Stimulated activated CD8-positive, alpha-beta memory T cell treated with anti-CD3 and anti-CD28 coated beads, Interleukin-15, amount 100 ng/mL, for 48 hours (primary cell): ENCODE results near the gene MEX3A.
"Not testable (repeated sequence)": the region's sequence is repeated elsewhere in the genome, so short reads cannot be mapped to it uniquely, and the experiment has no call there.

Experiments used
- DNase-seq, 2 donors: peaks; one replicate each; pipeline ENCODE4 v3.0.0-alpha.2; 2020; ENCODE audit warnings: low read depth in 2 of 2

Gene MEX3A

DNA sequence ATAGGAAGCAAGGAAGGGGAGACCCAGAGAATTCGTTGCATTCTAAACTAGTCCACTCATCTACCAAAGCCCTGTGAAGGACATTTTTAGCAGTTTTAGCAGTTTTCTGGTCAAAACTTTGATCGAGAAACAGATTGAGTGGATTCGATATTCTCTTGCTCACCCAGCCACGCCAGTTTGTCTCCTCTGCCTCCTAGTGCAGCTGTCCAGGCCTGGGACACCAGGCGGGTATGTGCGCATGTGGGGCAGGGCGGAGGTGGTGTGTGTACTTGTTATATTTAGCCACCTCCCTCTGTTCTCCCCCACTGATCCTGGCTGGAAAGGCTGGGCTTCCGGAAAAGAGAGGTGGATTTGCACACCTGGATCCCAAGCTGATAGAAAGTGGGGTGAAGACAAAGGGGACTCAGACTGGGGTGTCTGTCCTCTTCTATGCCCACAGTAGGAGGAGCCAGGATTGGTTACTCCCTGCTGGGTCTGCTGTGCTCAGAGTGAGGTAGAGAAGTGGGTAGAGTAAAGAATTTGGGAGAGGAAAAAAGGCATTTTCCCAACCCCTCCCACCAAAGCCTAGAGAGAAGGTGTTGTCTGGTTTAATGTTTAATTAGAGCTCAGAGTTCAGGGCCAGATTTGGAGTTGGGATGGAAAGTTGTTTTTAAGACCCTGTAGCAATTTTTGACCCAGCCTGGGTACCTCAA, 36.1 kb upstream of the MEX3A start:
- no peak for DNase-seq

DNA sequence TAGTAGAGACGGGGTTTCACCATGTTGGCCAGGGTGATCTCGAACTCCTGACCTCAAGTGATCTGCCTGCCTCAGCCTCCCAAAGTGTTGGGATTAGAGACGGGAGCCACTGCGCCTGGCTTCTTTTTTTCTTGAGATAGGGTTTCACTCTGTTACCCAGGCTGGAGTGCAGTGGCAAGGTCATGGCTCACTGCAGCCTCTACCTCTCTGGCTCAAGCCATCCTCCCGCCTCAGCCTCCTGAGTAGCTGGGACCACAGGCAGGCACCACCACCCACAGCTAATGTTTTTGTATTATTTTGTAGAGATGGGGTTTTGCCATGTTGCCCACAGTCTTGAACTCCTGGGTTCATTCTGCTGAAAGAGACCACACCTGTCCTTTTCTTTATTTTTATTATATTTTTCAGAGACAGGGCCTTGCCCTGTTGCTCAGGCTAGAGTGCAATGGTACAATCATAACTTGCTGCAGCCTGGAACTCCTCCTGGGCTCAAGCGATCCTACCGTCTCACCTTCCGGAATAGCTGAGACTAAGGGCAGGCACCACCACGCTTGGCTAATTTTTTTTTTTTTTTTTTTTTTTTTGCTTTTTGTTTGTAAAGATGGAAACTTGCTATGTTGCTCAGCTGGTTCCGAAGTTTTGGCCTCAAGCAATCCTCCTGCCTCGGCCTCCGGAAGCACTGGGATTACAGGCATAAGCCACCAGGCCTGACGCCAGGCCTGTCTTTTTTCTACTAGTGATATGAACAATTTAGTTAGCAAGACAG, 35.3 kb upstream of the MEX3A start:
- DNase-seq: no peak

DNA sequence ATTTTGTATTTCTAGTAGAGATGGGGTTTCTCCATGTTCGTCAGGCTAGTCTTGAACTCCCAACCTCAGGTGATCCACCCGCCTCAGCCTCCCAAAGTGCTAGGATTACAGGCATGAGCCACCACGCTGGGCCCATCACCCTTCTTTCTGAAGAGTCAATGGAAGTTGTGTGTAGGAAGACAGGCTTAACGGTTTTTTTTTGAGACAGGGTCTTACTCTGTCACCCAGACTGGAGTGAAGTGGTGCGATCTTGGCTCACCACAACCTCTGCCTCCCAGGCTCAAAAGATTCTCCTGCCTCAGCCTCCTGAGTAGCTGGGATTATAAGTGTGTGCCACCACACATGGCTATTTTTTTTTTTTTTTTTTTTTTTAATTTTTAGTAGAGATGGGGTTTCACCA, 34.5 kb upstream of the MEX3A start:
- not testable (repeated sequence) for DNase-seq

DNA sequence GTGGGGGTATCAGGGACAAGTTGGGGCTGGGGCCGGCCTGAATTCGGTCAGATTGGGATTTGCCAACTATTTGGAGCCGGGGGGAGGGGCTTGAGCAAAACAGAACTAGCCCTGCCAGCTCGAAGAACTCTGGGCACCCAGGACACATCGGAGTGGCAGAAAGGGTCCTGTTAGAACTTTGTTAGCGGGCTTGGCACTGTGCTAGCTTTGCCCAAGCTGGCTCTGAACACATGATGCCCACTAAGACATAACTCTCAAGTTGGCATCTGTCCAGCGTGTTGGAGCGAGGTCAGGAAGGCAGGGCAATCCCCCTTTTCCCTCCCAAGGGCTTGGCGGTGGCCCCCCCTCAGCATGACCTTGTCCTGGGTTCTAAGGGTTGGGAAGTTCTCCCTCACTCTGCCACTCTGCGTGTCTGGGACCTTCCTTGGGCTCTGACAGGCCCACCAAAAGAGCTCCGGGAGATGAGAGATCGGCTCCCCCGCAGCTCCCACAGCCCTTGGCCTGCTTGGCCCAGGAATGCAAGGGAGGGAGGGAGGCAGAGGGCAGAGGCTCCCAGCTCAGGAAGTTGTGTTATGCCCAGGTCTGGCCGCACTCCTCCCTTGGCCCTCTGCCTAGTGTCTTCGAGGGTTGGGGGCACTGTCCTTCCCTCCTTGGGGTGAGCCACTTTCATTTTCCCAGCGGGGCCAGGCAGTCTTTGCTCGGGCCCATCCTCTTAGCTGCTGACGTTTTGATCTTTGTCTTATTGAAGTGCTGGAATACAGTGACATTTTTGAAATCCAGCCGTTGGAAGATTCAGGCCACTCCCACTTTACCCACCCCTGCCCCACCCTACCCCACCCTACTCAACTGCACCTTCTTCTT, 33.5 kb upstream of the MEX3A start:
- no peak for DNase-seq

DNA sequence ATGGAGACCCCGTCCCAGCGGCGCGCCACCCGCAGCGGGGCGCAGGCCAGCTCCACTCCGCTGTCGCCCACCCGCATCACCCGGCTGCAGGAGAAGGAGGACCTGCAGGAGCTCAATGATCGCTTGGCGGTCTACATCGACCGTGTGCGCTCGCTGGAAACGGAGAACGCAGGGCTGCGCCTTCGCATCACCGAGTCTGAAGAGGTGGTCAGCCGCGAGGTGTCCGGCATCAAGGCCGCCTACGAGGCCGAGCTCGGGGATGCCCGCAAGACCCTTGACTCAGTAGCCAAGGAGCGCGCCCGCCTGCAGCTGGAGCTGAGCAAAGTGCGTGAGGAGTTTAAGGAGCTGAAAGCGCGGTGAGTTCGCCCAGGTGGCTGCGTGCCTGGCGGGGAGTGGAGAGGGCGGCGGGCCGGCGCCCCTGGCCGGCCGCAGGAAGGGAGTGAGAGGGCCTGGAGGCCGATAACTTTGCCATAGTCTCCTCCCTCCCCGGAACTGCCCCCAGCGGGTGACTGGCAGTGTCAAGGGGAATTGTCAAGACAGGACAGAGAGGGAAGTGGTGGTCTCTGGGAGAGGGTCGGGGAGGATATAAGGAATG, 32.8 kb upstream of the MEX3A start:
- no peak for DNase-seq

DNA sequence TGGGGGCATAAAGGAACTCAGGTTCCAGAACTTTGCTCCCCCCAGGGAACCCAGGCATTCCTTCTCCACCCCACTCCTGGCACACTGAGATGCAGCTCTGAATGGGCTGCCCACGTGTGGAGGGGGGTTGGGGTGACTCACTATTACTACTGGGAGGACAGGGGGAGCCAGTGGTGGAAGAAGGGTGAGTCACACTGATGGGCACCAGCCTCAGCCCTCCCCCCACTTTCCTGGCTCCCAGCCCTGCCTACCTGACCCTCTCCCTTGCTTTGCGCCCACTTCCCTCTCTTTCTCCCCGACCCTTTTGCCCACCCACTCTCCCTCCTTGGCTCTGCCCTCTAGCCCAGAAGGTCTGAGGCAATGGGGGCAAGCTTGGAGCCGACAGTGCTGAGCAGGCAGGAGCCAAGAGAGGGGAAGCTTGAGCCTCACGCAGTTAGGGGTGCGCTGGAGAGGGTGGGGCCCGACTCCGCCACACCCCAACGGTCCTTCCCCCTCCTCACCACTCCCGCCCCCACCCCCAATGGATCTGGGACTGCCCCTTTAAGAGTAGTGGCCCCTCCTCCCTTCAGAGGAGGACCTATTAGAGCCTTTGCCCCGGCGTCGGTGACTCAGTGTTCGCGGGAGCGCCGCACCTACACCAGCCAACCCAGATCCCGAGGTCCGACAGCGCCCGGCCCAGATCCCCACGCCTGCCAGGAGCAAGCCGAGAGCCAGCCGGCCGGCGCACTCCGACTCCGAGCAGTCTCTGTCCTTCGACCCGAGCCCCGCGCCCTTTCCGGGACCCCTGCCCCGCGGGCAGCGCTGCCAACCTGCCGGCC, 32.0 kb upstream of the MEX3A start, which contains the start of gene LMNA:
Gene LMNA (plus strand): TSS at position 611 of the 818 bp plus-strand sequence. CDS start 208 bp downstream, outside the sequence.
- DNase-seq: peak; percentile 76 to 77

DNA sequence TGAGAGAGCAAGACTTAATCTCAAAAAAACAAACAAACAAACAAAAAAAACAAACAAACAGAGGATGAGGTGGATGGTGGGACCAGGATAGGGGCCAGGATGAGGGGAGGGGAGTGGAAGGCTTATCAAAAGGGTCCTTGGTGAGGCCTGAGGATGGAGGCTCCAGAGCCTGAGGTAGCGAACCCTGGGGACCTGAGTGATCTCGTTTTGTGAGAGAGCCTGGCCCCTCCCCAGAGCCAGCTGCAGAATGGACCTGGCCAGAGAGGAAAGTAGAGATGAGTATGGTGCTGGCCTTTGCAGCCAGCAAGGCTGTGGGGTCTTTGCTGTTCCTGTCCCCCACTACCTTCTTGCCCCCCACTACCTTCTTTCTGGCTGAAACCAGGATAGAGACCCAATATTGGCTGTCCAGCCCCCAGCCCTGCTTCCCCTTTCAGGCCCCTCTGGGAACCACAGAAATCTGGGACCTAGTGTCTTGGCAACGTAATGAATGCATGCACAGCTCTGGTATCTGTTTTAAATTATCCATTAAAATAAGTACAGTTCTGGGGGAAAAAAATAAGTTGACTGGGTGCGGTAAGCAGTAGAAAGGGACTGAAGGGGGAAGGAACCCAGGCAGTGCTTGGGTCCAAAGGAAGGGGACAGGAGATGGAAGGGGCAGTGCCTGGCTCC, 31.2 kb upstream of the MEX3A start:
- DNase-seq: no peak

DNA sequence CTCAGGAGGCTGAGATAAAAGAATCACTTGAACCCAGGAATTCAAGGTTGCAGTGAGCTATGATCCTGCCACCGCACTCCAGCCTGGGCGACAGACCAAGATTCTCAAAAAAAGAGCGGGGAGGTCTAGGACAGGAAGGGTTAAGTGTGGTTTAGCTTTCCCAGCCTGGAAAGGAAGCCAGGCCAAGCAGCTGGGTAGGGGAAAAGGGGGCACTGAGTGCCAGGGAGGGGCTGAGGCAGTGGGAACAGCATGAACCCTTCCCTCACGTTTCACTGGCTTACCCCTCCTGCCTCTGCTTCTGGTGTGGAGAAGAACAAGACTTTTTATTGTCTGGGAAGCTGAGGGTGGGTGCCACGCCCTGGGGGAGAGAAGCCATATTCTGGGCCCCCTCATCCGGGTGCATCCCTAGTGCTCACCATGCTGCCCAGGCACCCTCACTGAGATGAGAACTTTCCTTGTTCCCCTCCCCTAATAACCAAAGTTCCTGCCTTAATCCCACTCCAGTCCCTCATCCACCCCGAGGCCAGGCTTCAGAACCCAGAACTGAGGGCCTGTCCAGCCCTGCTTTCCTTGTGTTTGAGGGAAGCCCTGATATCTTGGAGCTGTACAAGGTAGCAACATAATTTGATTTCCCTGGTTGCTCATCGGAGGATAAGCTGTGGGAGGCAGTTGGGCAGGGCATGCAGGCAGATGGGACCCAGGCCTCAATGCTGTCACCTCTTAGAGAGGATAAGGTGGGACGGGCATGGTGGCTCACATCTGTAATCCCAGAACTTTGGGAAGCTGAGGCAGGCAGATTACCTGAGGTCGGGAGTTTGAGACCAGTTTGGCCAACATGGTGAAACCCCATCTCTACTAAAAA, 30.2 kb upstream of the MEX3A start:
- no peak for DNase-seq

DNA sequence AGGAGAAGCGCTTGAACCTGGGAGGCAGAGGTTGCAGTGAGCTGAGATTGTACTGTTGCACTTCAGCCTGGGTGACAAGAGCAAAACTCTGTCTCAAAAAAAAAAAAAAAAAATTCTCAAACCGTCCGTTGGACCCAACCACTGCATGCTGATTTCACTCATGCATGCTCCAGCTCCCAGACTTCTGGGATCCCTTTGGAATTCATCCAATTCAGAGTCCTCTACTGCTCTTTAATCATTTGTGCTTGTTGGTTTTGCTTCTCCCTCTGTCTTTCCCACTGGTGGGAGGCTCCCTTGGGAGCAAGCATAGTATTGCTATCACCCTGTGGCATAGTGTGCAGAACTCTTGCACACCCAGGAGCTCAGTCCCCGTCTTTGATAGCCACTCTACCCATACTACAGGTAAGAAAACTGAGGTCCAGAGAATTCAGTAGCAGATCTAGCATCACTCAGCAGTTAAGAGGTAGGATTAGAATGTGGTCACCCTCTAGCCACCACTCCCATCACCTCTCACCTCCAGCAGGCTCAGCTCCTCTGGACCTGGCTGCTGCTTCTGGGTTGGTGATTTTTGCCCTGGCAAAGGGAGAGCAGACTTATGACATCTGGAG, 29.2 kb upstream of the MEX3A start:
- no peak for DNase-seq

DNA sequence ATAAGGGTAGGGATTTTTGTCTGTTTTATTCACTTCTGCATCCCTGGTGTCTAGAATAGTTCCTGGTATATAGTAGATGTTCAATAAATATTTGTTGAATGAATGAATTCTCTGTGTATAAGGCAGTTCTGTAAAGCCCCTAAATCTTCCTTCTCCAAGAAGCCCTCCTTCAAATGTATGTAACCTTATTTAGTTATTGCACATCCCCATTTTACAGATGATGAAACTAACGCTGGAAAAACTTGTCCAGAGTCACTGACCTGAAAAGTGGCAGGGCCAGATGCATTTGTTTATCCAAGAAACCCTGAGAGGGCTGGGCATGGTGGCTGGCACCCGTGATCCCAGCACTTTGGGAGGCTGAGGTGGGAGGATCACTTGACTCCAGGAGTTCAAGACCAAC, 28.0 kb upstream of the MEX3A start:
- DNase-seq: no peak

DNA sequence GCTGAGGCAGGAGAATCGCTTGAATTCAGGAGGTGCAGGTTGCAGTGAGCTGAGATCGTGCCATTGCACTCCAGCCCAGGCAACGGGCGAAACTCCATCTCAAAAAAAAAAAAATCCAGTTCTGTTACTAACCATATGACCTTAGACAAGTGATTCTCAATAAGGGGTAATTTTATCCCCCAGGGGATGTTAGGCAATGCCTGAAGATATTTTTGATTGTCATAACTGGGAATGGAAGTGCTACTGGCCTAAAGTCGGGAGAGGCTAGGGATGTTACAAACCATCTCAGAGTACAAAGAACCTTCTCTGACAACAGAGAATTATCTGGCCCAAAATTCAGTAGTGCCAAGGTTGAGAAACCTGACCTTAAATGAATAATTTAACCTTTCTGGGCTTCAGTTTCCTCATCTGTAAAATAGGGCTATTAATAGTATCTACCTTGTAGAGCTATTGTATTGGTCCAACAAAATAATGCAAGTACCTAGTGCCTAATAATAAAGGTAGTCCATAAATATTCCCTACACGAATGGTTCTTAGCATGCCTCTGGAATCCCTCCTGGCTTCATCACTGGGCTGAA, 26.5 kb upstream of the MEX3A start:
- no peak for DNase-seq

DNA sequence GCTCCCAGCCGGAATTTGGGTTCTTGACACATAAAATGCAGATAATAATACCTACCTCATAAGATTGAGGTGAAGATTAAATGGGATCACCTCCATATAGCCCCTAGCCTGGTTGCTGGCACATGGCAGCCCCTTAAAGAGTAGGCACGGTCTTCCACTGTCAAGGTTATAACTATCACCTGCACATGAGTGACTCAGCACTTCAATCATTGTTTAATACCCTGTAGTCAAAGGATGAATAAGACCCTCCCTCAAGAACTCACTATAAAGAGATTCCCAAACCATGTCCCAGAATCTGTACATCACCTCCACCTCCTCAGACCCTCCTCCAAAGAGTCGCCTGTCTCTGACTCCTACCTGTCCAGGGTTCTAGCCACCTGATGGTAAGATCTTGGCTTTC, 25.8 kb upstream of the MEX3A start:
- DNase-seq: no peak

DNA sequence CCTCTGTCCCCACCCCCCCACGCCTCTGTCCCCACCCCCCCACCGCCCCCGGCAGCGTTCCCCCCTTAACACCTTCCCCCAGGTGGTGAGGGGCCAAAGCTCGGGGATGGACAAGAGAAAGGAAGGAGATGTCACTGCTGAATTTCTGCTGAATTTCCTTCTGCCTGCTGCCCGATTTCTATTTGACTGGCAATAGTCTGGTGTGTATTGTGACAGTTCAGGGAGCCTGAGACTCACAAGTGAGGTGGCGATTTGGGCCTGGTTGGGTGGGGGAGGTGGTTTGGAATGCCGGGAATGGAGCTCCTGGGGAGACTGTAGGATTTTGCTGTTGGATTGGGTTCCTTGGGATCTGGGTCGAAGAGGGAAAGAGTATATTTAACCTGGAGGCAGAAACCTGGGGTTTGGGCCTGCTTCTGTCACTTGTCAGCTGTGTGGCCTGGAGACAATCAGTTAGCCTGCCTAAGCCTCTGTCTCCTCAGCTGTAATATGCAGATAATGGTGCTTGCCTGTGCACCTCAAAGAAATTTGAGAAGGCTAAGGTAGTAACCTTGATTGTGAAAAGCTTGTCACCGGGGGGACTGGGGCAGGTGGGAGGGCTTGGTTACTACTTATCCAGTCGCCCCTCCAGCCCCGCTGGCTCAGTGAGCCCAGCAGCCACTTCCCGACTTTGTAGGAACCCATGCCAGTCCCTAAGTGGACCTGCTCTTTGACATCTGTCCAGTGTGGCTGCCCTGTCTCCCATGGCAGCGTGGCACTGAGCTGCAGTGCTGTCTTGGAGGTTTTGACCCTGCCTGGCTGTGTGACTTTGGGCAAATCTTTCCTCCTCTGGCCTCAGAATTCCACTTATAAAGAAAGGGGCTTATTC, 24.6 kb upstream of the MEX3A start:
- DNase-seq: no peak

DNA sequence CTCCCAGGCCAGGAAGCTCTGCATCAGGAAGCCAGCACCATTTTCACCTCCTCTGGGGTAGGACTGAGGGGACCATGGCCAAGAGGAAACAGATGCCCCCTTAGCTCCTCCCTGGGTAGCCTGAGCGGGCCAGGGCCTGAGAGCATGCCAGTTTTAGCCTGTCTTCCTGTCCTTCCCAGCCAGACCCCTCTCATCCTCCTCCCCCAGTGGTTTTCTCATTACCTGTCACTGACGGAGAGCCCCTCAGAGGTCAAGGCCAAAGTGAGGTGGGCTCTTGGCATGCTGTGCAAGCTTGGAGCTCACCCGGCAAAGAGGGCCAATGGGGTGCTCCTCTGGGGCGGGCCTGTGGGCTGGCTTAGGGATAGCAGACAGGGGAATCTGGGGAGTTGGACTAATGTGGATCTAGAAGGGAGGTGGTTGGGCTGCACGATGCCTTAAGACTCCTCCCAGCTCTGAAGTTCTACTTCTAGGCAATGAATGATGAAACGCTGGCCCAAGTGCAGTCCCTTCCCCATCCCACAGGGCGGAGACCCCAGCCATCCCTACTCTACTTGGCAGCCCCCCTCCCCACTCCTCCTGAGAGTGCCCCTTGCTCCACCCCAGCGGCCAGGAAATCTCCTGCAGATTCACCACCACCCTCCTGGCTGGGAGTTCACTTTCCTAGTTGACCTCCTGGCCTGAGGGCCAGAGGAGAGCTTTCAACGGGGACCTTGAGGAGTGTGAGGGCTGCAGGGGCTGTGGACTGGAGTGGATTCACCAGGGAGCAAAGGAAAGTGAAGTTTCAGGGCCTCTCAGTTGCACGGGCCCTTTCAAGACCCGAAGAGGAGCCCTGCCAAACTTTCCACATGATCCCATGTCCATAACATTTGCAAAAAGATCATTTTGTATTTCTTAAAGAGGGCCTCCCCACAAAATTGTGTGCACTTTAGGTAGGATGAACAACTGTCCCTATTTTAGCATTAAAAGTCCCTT, 22.9 kb upstream of the MEX3A start:
- DNase-seq: no peak

DNA sequence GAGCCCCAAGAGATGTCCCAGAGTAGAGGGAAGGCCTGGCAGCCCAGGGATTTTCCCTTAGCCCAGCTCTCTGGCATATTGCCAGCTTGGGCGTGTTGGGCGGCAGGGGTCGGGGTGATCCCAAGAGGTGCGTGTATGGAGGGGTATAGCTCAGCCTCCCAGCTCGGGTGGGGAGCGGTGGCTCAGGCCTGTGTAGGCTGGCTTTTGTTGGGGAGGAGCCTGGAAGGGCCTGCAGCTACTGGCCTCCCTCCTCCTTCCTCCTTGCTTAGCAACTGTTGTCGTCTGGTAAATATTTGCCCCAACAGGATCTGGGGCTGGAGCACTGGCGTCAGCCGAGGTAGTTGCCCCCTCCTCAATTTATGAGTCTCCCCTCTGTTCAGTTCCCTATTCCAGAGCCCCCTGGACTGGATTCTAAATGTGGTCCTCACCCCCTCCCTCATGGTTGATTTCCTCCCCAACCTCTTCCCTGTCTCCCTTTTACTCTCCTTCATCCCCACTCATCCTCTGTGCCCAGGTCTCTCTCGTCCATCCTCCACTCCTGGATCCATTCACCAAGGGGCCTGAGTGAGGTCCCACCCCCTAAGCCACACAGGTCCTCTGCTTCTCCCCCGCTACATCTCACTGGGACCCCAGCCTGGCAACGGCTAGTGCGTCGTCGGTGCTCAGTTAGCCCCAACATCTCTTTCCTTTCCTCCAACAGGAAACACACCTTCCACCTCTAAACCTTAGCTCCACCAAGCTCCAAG, 22.0 kb upstream of the MEX3A start:
- DNase-seq: no peak

DNA sequence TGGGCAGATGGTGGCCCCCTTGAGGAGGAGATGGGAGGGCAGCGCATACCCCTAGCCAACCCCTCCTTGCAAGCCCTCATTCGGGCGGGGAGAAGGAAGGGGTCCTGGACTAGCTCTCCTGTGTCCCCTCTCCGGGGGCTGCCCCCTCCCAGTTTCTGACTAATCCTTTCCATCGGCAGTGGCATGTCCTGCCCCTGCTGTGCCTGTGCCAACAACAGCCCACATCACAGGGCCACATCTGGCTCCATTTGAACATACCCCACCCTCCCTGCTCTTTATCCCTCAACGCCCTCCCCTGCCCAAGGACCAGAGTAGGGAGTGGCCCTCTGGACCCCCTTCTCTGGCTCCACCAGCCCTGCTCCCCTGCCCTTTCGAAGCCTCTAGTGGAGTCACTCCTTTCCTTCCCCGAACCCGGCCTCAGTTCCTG, 21.3 kb upstream of the MEX3A start:
- no peak for DNase-seq
